Skeletal muscle cell (primary cell): Measurements from ENCODE around the gene SNCA.
A peak's percentile ranks its signal among the peaks of the same experiment; 100 is the strongest.

Experiments
- DNase-seq: peaks from one replicate; pipeline ENCODE4 v3.0.0-alpha.2; 2010; ENCODE audit warnings: low read depth
- H3K4me3 ChIP-seq: 2 replicates; pipeline ENCODE4 v1.5.1; 2011; ENCODE audit warnings: low read depth, mild to moderate bottlenecking, control low read depth, low read length, moderate library complexity

SNCA gene

DNA sequence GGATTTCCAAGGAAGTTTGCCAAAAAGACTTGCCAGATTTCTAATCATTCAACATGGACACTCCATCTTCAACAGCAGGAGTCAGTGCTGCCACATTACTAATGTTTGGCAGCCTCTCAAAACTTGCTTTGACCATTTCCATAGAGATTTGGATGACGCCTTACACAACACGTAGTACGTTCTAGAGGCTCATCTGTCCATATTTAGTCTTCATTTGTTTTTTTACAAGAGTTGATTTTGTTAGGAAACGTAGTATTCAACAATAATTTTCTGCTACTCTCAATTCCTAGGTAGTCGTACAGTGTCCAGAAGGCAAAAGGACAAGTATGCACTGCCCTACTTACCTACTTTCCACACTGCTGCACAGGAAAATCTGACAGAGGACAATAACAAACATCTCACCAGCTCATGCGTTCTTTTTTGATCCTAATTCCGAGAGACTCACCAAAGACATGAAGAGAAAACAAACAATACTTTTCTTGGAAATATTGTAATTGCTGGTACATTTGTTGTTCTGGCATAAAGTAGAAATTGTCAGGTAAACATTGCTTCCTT lies 117.3 kb downstream of the SNCA start:
- no peak for DNase-seq
- H3K4me3 ChIP-seq = no peak overlapping the region

DNA sequence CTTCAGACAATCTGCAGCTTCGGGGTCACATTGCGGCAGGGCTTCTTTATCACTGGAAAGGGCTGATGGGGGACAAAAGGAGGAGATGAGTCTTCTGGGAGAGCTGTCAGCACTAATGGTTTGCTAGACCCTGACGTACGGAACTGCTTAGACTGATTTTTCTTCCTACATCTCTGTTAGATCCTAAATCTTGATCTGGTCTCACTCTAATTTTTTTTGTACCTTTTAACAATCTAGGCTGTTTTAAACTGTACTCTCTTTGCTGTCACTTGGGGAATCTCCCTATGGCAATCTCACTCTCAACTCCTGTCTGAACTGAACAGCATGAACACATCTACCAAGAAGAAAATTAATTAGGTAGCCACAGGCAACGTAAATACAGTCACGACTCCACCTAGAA lies 120.1 kb downstream of the SNCA start:
- no peak overlapping the region for H3K4me3 ChIP-seq
- DNase-seq = no peak

DNA sequence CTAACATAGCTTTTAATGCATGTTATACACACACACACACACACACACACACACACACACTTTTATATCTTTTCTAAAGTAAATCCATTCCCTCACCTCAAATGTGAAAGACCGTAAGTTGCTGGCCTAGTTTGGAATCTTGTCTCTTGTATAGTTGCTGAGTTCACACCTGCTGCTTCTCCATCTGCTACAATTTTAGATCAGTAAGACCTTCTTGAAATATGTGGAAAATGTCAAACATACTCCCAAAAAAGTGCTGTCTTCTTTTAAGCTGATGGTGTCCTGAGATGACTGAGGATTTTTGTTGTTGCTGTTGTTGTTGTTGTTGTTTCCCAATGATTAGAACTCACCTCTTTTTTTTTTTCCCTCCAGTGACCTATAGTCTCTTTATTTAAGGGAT lies 121.3 kb downstream of the SNCA start:
- H3K4me3 ChIP-seq = no peak overlapping the region
- no peak for DNase-seq

DNA sequence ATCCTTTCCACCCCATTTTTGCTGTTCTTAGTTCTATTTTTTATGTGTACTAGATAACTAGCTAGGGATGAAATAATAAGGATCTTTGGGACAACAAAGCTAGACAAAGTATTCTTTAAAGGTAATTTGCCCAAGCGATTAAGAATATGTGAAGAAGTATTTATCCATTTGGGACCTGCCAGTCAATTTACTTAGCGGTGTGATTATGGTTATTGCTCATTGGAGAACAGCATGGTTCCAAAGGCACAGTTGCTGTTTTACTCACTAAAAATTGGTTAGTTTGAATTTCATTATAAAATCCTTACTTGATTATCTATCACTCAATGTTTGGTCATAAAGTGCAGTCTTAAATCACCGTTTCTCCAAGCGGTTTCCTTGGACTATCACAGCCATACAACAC lies 124.1 kb downstream of the SNCA start:
- no peak for DNase-seq
- H3K4me3 ChIP-seq = no peak overlapping the region

DNA sequence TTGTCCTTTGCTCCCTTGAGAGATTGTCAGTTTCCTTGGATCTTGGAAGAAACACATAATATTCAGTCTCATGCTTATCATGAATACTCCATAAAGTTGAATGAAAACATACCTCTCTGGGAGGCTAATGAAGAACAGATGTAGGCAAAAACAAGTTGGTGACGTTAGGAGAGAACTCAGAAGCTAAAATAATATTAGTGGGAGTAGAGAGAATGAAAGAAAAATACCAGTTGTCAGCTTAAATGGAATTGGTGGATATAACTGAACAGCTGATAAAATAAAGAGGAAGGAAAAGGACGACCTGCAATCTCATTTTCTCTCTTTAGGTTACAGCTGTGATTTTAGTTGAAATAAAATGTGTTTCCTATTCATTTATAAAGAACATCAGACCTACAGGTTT lies 124.8 kb downstream of the SNCA start:
- peak; percentile 47 for DNase-seq
- no peak overlapping the region for H3K4me3 ChIP-seq

DNA sequence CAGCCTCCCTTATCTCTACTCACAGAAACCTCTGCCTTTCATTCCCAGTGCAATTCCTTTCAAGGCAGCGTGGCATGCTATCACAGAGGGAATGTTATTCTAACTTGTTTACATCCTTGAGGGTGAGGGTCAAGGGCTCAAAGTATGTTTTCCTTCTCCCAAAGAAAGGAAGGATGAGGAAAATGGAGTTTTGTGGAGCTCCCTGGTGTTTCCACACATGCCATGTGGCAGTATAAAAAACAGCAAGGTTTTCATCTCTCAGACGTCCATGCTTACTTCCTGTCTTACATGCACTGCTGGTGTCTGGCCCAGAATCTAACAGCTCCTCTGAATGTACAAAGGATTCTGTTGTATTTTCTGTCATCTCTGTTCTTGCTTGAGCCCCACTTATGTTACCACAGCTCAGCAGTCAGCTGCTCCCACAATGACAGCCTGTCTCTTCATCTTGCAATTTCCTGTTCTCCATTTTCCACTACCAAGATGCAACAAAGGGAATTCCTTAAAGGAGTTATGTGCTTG lies 128.0 kb downstream of the SNCA start:
- peak; percentile 39 for DNase-seq
- H3K4me3 ChIP-seq = no peak overlapping the region

DNA sequence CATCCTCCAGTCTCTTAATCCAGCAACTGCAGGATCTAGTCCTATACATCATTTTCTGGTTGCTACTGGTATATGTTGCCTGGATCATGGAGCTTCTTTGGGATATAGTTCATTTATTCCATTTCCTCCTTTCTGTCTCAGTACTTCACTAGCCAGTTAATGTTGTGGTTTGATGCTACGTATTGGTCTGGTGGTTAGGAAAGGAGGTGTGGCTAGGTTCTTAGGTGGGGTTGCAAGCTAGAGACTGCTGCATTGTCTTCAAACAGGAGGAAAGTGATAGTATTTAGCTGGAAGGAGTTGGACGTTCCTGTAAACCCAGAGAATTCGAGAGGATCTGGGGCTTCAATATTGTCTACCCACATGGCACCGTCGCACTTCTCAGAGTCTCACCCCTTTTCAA lies 129.5 kb downstream of the SNCA start:
- no peak overlapping the region for H3K4me3 ChIP-seq
- DNase-seq = no peak

DNA sequence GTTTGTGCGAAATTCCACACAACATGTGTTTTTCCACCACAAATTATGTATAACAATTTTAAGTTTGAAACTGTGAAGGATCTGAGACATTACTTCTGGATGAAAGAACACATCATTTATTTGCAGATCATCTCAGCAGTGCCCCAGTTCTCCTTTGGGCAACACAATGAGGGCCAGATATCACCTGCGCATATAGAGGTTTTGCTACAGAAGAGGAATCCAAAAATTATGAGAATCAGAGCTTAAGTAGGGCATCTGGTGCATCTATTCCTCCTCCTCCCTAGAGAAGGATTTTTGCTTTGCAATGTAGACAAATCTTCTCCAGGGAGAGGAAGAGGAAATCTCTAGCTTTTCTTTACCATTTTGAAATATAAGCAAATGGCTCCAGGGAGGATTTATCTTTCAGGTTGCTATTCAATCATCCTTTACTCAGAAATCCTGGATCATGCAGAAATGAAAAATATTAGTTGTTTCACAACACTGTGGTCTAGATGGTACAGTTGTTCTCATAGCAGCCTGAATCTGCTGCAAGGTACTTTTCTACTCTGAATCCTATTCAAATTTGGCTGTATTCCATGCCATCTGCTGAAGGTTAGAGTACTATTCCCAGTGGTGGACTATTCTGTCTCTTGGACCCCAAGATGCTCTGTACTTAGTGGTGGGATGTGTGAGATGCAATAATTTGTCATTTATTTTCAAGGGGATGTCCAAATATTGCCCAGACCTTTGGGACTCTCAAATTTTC lies 132.1 kb downstream of the SNCA start:
- DNase-seq = no peak
- no peak overlapping the region for H3K4me3 ChIP-seq

DNA sequence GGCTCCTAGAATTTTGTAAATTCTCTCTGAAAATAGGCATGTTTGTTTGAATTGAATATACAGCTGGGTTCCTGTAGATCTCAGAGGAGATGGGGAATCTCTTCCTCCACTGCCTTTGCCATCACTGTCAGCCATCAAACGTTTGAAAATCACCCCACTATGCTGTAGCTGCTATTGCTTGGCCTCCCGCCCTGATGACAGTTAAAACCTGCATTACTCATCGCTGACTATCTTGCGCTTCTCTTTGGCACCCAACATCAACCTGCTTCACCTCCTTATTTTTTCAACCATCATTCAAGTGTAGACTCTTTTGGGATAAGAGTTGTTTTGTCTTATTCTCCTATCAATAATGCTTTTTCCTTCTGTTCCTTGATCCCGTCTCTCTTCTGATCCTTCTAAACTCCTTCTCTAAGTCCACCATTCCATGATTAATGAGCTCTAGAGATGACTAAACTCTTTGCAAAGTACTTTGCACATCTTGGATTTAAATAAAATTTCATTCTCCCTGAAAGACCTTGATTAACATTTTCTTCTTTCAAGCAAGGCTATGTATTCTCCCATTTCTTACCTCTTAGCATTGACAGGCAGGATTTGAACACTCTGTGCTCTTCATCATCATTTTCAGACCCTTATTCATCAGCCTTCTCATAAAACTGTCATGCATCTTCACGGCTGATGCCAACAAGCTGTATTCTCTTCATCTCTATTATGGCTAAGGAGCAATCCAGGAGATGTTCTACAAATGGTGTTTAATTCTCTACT lies 133.0 kb downstream of the SNCA start:
- DNase-seq = no peak
- H3K4me3 ChIP-seq = no peak overlapping the region

DNA sequence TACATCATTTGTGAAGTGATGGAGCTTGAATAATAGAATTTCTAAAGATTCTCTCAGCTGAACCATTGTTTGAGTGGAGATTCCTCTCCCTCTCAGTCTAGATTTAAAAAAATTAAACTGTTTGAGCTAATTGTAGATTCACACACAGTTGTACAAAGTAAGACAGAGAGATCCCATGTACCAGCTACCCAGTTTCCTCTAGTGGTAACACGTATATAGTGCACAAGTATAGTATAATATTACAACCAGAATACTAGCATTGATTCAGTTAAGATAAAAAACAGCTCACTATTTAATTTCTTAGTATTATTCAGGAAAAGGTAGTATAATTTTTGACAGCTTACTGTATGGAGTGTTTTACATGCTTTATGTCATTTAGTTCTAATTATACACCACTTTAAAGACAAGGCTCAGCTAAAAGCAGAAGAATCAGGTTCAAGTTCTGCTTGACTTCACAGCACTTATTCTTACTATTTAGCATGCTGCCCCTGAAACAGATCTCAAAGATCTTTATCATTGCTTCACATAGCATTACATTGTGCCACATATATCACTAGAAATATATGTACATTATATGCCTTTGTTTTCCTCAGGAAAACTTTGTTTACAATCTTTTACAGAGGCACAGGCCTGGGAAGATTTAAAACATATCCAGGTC lies 136.1 kb downstream of the SNCA start:
- DNase-seq = no peak
- no peak overlapping the region for H3K4me3 ChIP-seq

DNA sequence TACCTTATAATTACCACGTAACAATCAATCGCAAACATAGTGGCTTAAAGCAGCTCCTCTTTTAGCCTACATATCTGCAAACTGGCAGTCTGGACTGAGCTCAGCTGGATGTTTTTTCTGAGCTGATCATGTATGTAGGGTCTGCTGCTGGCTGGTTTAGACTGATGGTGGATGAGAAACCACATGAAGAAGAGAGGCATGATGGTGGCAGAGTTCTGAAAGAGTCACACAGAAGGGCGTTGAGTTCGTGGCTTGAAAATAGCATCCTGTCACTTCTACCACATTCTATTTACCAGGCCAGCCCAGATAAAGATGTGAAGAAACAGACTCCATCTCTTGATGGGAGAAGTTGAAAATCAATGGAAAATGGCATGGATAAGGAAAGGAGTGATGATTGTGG lies 151.3 kb downstream of the SNCA start:
- H3K4me3 ChIP-seq = no peak overlapping the region
- DNase-seq = no peak

DNA sequence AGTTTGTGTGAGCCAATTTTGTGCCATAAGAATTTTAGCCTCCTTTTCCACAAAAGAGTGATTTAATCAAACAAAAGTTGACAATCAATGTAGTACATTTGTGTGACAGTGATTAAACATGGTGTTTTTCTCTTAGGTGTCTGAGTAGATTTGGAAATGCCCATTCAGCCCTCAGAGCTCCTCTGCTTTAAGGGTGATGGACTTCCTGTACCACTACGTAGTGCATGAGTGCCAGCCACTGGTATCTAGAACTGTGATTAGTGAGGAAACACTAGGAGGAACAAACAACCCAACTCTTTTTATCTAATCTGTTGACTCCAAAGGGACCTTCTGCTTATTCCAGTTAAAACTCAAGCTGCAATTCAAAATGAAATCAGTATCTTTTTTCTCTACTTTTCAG lies 151.7 kb downstream of the SNCA start:
- H3K4me3 ChIP-seq = no peak overlapping the region
- no peak for DNase-seq

DNA sequence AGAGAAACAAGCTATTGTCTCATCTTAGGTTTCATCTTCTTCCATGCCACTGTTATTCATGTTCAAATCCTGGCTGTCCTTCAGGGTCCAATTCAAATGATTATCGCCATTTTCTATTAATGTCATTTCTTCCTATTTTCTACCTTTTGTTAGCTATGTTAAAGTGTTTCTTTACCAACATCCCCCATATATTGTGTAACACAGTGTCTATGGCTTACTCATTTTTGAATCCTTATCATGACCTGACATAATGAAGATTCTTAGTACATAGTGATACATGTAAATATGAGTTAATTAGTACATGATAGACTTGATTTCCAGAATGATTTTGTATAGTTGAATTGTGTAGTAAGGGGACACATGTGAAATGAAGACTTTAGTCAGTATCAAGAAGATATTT lies 152.4 kb downstream of the SNCA start:
- DNase-seq = no peak
- no peak overlapping the region for H3K4me3 ChIP-seq

DNA sequence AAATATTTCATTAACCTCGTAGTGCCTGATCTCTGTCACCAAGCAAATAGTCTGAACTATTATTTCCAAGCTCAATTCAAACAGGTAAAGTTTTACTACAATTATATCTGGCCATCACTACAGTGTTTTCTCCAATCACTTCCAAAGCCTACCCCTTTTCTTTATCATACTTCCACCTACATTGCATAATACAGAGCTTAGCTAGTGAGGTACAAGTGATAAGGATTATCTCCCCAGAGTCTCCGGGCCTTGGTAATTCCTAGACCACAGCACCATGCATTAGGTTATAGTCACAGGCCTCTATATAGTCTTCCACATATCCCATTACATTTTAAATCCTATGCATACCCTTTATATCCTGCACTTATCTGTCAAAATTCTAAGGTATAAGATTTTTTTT lies 154.2 kb downstream of the SNCA start:
- H3K4me3 ChIP-seq = no peak overlapping the region
- DNase-seq = no peak

DNA sequence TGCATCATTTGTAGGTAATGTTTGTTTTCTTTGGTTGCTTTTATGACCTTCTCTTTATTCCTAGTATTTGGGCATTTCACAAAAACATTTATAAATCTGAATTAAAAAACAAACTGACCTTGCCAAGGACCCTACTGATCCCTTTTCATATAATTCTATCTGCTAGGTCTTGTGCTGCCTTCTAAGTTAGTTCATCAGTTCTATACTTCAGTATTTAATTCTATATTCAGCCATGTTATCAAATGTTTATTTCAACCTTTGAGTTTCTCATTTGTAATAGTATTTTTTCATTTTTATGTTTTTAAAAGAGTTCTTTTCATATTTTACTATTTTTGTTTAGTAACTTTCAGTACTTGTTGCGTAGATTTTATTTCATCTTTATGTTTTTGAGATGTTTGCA lies 155.3 kb downstream of the SNCA start:
- no peak for DNase-seq
- H3K4me3 ChIP-seq = no peak overlapping the region

DNA sequence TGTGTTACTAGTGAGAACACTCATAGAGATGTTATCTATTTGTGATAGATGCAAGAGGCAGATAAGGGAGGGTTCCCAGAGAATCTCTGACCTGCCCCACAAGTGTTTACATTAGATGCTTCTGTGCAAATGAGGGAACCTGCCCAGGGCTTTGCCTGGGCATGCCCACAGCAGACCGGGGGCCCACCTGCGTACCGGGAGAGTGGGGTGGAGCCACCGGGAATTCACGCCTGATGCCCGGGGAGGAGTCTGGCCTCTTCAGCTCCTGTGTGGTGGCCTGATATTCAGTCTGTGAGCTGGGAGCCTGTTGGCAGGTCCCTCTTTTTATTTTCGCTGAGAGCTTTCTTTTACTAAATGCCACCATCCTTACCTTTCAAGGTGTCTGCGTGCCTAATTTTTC lies 155.7 kb downstream of the SNCA start:
- H3K4me3 ChIP-seq = no peak overlapping the region
- DNase-seq = no peak

DNA sequence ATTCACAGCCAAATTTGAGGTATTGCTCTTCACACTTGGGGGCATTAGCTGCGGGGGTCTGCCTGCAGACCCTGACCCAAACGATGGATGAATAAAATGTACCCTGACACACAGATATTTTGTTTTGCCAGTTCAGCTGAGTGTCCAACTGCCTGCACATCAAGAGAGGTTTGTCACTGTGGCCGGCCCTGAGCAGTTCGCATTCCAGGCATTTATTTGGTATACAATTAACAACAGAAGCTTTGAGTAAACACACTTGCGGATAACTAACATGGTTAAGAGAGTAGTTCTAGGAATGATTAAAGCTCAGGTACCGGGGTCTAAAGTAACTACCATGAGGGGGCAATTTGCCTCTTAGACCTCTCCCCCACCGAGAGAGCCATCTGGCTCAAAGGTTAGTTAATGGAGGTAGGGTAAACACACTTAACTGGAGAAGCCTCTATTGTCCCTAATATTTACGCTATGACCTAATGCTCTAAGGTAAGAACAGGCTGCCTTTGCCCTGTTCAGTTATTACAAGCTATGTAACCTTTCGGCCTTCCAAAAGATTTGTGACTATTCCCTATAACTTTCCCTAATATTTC lies 162.0 kb downstream of the SNCA start:
- no peak overlapping the region for H3K4me3 ChIP-seq
- DNase-seq = no peak
